ENCODE measurements around the gene SPAG7. TPM values are rescaled to one million over a fixed set of nuclear protein-coding genes. Genes with fewer than 3 reads are reported as not detected.

The SPAG7 gene
- total RNA-seq, 1 experiment from 2014 or later, result 43.4 TPM

- intact Hi-C loops (cut with micrococcal nuclease; ENCODE audit: unreplicated experiment), result no loop called here
- in situ Hi-C loops (cut with HindIII; ENCODE audit: low pct_unique_long_range_greater_than_20kb, low sequenced_read_pairs), result no loop called here
- ATAC-seq, result peak; percentile 64
- Histone ChIP-seq H3K9me3 (ENCODE audit: control insufficient read depth, insufficient read depth, low read depth, low read length) (no peaks in the 10 kb centered on the region), H3K36me3 (ENCODE audit: control insufficient read depth, insufficient read depth, low read length) (peaks cover 3% of the 10 kb centered on the region; the same call in 1 of the 2 replicates), H3K27ac (ENCODE audit: low read length) (no peak overlapping the region), H3K27me3 (ENCODE audit: control insufficient read depth, insufficient read depth, low read length) (no peaks in the 10 kb centered on the region), H3K4me1 (ENCODE audit: control insufficient read depth, insufficient read depth, low read length) (peaks cover 8% of the 10 kb centered on the region), H3K4me3 (ENCODE audit: low read depth in 2 of 2, low read length in 2 of 2) (no peak overlapping the region)
- no TSS peak for BruUV-seq (replicated peaks)
- TF ChIP-seq SIN3A (IDR thresholded peaks at IDR 0.05; ENCODE audit: borderline replicate concordance, insufficient read depth, low read depth, low read length), result no peak
- TF ChIP-seq TCF7L2 (IDR thresholded peaks at IDR 0.05; ENCODE audit: low read depth, low read length), result no peak
- TF ChIP-seq REST (IDR thresholded peaks at IDR 0.05; ENCODE audit: insufficient read depth in 1 of 2, low read depth in 2 of 2, low read length in 1 of 2), result no peak
- no peak for TF ChIP-seq POLR2AphosphoS5 (IDR thresholded peaks at IDR 0.05; ENCODE audit: low read depth, low read length)
- no peak; the same call in 1 of the 2 replicates for TF ChIP-seq CTCF (IDR thresholded peaks at IDR 0.05)
- POLR2A ChIA-PET, result interaction anchor here (0.6 kb wide), 1 partner anchor 346 kb away, joined by 4 read pairs; no protein-coding TSS in a partner anchor
- DNase-seq (ENCODE audit: low read depth, low spot score), result no peak
- CTCF ChIA-PET, result no interaction called here
Observed at GRCh38 chr17:4934173-4934979, 33.2 kb downstream of the SPAG7 start.

GRCh38 chr17:4933646-4934045, 34.0 kb downstream of the SPAG7 start:
- in situ Hi-C loops (cut with HindIII; ENCODE audit: low pct_unique_long_range_greater_than_20kb, low sequenced_read_pairs), result no loop called here

GRCh38 chr17:4932756-4933155, 34.9 kb downstream of the SPAG7 start:
- no peaks in the 10 kb centered on the region for H3K4me1 ChIP-seq (ENCODE audit: control insufficient read depth, insufficient read depth, low read length)
- TF ChIP-seq REST (IDR thresholded peaks at IDR 0.05; ENCODE audit: insufficient read depth in 1 of 2, low read depth in 2 of 2, low read length in 1 of 2), result no peak
- no peak for TF ChIP-seq CTCF (IDR thresholded peaks at IDR 0.05)
- no peak for TF ChIP-seq TCF7L2 (IDR thresholded peaks at IDR 0.05; ENCODE audit: low read depth, low read length)
- TF ChIP-seq POLR2AphosphoS5 (IDR thresholded peaks at IDR 0.05; ENCODE audit: low read depth, low read length), result no peak
- TF ChIP-seq SIN3A (IDR thresholded peaks at IDR 0.05; ENCODE audit: borderline replicate concordance, insufficient read depth, low read depth, low read length), result no peak
- CTCF ChIA-PET, result no interaction called here
- POLR2A ChIA-PET, result no interaction called here
- H3K36me3 ChIP-seq (ENCODE audit: control insufficient read depth, insufficient read depth, low read length), result no peaks in the 10 kb centered on the region
- intact Hi-C loops (cut with micrococcal nuclease; ENCODE audit: unreplicated experiment) (no loop called here), in situ Hi-C loops (cut with HindIII; ENCODE audit: low pct_unique_long_range_greater_than_20kb, low sequenced_read_pairs) (no loop called here)
- no peaks in the 10 kb centered on the region for H3K27me3 ChIP-seq (ENCODE audit: control insufficient read depth, insufficient read depth, low read length)
- BruUV-seq (replicated peaks), result no TSS peak
- no peak overlapping the region for H3K4me3 ChIP-seq (ENCODE audit: low read depth in 2 of 2, low read length in 2 of 2)
- H3K9me3 ChIP-seq (ENCODE audit: control insufficient read depth, insufficient read depth, low read depth, low read length), result no peaks in the 10 kb centered on the region
- ATAC-seq, result no peak
- no peak for DNase-seq (ENCODE audit: low read depth, low spot score)
- H3K27ac ChIP-seq (ENCODE audit: low read length), result no peak overlapping the region

More at GRCh38 chr17:4933646-4934045, 34.0 kb downstream of the SPAG7 start:
- ChIA-PET POLR2A (interaction anchor here (0.6 kb wide), 1 partner anchor 346 kb away, joined by 4 read pairs; no protein-coding TSS in a partner anchor), CTCF (no interaction called here)
- Histone ChIP-seq H3K4me3 (ENCODE audit: low read depth in 2 of 2, low read length in 2 of 2) (no peak overlapping the region), H3K27me3 (ENCODE audit: control insufficient read depth, insufficient read depth, low read length) (no peaks in the 10 kb centered on the region), H3K4me1 (ENCODE audit: control insufficient read depth, insufficient read depth, low read length) (peaks cover 4% of the 10 kb centered on the region), H3K9me3 (ENCODE audit: control insufficient read depth, insufficient read depth, low read depth, low read length) (no peaks in the 10 kb centered on the region), H3K27ac (ENCODE audit: low read length) (no peak overlapping the region), H3K36me3 (ENCODE audit: control insufficient read depth, insufficient read depth, low read length) (no peaks in the 10 kb centered on the region)
- intact Hi-C loops (cut with micrococcal nuclease; ENCODE audit: unreplicated experiment), result no loop called here
- BruUV-seq (replicated peaks), result no TSS peak
- DNase-seq (ENCODE audit: low read depth, low spot score), result no peak
- no peak for TF ChIP-seq SIN3A (IDR thresholded peaks at IDR 0.05; ENCODE audit: borderline replicate concordance, insufficient read depth, low read depth, low read length)
- no peak for TF ChIP-seq TCF7L2 (IDR thresholded peaks at IDR 0.05; ENCODE audit: low read depth, low read length)
- no peak for ATAC-seq

Data from Panc1 (cell line).